SK-MEL-5 (cell line): Measurements from ENCODE around the gene OR52E2. TPM values are rescaled to one million over a fixed set of nuclear protein-coding genes. Genes with fewer than 3 reads are reported as not detected.

Experiments
- DNase-seq: peaks from one replicate; pipeline ENCODE4 v3.0.0-alpha.2; 2016; ENCODE audit warnings: low read depth, low spot score
- in situ Hi-C: cut with HindIII; loops from 2 replicates; pipeline ENCODE4 v1.10.0; 2016; ENCODE audit warnings: low sequenced_read_pairs, high pct_unique_total_duplicates, low pct_unique_long_range_greater_than_20kb
- total RNA-seq: library from RNA; depleted of rRNA; stranded (reverse); fragments of >200 nt; shearing (Covaris generic); gene quantifications from 2 replicates; pipeline ENCODE4 v1.2.3, GENCODE V29; 2014; rRNA removed

The OR52E2 gene
- total RNA-seq, 1 experiment from 2014 or later: not detected

- no peak for DNase-seq
- in situ Hi-C loops: no loop called here
Observed at GRCh38 chr11:5038341-5038740, 21.1 kb downstream of the OR52E2 start.

GRCh38 chr11:5037926-5038325, 21.5 kb downstream of the OR52E2 start:
- in situ Hi-C loops: no loop called here
- no peak for DNase-seq

- in situ Hi-C loops: no loop called here
- DNase-seq: no peak
Observed at GRCh38 chr11:5036669-5037068, 22.8 kb downstream of the OR52E2 start.

GRCh38 chr11:5021996-5022395, 37.4 kb downstream of the OR52E2 start:
- in situ Hi-C loops: no loop called here
- no peak for DNase-seq

GRCh38 chr11:5013012-5013411, 46.4 kb downstream of the OR52E2 start:
- in situ Hi-C loops: no loop called here
- no peak for DNase-seq

GRCh38 chr11:5011254-5011653, 48.2 kb downstream of the OR52E2 start:
- no peak for DNase-seq
- in situ Hi-C loops: no loop called here

Other genes starting within 250 kb of the OR52E2 start
- gene OR51F2, start 238.3 kb downstream of the OR52E2 start, total RNA-seq: not detected in 2 replicates
- gene OR51S1, start 210.4 kb downstream of the OR52E2 start, total RNA-seq: not detected in 2 replicates
- gene OR51T1, start 177.7 kb downstream of the OR52E2 start, total RNA-seq: not detected in 2 replicates
- not detected in 2 replicates for gene OR51A7, start 155.8 kb downstream of the OR52E2 start, total RNA-seq
- gene OR51G2, start 140.3 kb downstream of the OR52E2 start, total RNA-seq: not detected in 2 replicates
- not detected in 2 replicates for gene OR51G1, start 135.3 kb downstream of the OR52E2 start, total RNA-seq
- not detected in 2 replicates for gene OR51A4, start 112.0 kb downstream of the OR52E2 start, total RNA-seq
- not detected in 2 replicates for gene OR51A2, start 103.9 kb downstream of the OR52E2 start, total RNA-seq
- not detected in 2 replicates for gene OR51L1, start 64.8 kb downstream of the OR52E2 start, total RNA-seq
- gene OR52J3, start 13.1 kb downstream of the OR52E2 start, total RNA-seq: not detected in 2 replicates
- not detected in 2 replicates for gene OR52E1, start 9.9 kb upstream of the OR52E2 start, total RNA-seq
- gene OR52A5, start 78.7 kb upstream of the OR52E2 start, total RNA-seq: not detected in 2 replicates
- gene OR52A1, start 95.1 kb upstream of the OR52E2 start, total RNA-seq: 0.05 TPM in 1 of 2 replicates, not detected in the other
- gene OR51V1, start 141.1 kb upstream of the OR52E2 start, total RNA-seq: not detected in 2 replicates
- gene HBB, start 167.4 kb upstream of the OR52E2 start, total RNA-seq: not detected in 2 replicates
- gene HBD, start 174.9 kb upstream of the OR52E2 start, total RNA-seq: not detected in 2 replicates
- not detected in 2 replicates for gene HBG1, start 190.2 kb upstream of the OR52E2 start, total RNA-seq
- gene HBG2, start 195.2 kb upstream of the OR52E2 start, total RNA-seq: 1.4 and 4.4 TPM in 2 replicates
- gene HBE1, start 210.3 kb upstream of the OR52E2 start, total RNA-seq: 21.8 and 22.2 TPM in 2 replicates
- 9.0 and 10.7 TPM in 2 replicates for gene OR51B4, start 242.3 kb upstream of the OR52E2 start, total RNA-seq